HG02840 (cell line): Measurements from ENCODE around the gene VPS13A.

ENCODE experiments used
- ATAC-seq: cut with Tn5 transposase; IDR thresholded peaks from one replicate; pipeline ENCODE4 v1.9.1; 2021; ENCODE audit warnings: mild to moderate bottlenecking, moderate library complexity, moderate number of reproducible peaks; ENCODE audit not compliant: unreplicated experiment, low FRiP score

Gene VPS13A

DNA sequence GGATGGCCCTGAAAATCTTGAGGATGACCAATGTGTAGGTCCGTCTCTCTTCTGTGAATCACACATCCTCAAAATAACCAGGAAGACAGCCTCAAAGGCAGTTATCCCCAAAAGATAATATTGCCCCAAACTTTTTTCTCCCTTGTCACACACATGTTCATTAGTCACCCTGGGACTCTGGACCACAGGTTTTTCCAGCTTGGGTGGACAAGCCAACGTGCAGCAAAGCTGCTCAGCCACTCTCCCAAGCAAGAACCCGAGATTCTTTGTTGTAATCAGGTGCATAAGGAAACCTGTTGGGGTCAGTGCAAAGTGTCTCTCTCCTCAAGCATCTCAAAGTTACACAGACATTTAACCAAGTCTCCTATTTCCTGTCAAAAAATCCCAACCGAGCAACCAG lies 274.2 kb downstream of the VPS13A start:
- no peak for ATAC-seq

GRCh38 chr9:77453825-77454647 lies 276.7 kb downstream of the VPS13A start:
- no peak for ATAC-seq

DNA sequence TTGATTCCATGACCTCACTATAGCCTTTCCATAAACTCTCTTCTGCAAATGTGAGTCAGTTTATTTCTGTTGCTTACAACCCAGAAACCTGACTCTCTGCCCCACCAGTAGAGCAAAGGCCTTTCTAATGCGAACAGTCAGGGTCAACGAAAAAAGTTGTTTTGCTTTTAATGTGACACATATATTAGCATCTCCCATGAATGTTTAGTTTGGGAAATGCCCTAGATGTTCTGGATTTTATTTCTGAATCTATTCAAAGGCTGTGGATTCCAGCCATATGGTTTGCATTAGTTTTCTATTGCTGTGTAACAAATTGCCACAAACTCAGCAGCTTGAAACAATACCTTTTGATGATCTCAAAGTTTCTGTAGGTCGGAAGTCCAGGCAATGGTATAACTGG lies 277.3 kb downstream of the VPS13A start:
- ATAC-seq: no peak

DNA sequence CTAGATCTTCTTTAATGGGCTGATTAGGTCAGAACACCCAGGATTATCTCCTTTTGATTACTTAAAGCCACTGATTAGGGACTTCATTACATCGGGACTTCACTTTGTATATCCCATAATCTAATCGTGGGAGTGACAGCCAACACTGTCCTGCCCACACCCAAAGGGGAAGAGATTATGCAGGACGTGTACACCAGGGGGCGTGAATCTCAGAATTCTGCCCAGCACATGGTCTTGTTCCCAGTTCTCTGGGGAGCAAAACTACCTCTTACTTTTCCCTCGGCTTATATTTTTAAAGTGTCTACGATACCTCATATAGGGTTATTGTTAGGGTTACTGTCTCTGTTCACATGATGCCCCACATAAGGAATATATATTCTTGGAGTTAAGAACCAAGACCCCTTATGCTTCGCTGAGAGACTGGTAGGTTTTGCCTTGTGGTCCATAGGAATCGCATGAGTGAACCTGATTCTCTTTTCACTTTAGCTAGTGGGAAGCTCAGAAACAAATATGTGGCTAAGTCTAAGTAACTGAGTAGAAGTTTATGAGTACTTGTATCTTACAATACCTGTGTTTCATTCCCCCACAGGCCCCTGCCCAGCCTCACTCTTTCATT lies 278.1 kb downstream of the VPS13A start:
- peak; percentile 51 for ATAC-seq

GRCh38 chr9:77456829-77457437 lies 279.6 kb downstream of the VPS13A start:
- peak; percentile 80 for ATAC-seq

DNA sequence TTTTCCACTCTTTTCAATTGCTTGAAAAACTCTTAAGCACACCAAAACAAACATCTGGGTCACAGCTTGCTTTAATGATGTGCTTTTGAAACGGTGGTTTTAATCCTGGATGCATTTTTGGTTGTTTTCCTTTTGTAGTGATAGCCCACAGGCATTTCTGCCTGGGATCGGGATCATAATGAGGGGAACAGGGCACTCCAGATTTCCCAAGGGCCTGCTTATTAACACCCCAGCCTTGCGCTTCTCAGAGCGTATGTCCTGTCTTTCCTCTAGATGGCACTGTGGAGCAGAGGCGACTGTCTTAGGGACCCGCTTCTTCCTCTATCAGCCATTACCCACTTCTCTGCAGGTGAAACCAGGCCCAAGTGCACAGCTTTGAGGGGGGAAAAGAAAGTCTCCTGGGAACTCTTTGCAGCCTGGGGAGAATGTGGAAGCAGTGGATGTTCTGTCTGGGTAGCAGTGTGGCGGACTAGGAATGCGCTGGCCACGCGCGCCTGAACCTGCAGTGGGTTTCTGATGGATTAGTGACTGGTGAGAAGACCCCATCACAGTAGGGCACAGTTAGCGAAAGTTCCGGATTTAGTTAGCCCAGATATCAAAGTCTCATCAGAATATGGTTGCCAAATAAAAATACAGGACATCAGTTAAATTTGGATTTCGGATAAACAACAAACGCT lies 280.7 kb downstream of the VPS13A start:
- peak; percentile 60 for ATAC-seq

- no peak for ATAC-seq
Observed at GRCh38 chr9:77460938-77461337, 283.6 kb downstream of the VPS13A start.

DNA sequence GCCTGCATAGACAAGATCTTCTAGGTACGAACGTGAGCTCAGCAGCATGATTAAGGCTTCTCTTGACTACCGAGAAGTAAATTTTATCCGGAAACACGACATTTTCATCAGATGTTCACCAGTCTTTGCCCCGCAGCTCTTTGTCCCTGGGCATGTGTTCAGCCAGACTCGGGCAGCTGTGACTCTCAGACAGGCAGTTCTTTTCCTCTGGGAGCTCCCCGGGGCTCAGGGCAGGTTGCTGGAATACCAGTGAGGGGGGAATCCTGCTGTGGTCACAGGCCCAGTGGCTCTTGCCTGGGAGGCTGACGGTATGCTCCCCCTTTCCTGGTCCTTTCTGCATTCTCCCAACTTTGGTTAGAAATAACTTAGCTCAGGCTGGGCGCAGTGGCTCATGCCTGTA lies 284.7 kb downstream of the VPS13A start:
- no peak for ATAC-seq

DNA sequence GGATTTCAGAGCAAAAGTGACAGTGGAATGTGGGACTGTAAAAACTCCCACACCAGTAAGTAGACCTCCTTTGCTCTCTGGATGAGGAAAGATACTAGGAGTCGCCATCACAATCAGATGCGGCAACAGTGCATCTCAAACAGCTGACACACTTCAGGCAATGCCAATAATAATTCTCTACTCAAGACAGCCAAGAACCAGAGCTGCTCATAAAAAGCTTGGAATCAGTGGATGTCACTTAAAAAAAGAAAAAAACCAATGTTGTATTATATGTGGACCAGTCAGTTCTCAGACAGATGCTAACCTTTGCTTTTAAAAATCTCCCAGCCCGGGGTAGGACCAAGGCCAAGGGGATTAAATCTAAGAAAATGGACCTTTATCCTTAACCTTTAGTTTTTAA lies 285.8 kb downstream of the VPS13A start:
- ATAC-seq: no peak

DNA sequence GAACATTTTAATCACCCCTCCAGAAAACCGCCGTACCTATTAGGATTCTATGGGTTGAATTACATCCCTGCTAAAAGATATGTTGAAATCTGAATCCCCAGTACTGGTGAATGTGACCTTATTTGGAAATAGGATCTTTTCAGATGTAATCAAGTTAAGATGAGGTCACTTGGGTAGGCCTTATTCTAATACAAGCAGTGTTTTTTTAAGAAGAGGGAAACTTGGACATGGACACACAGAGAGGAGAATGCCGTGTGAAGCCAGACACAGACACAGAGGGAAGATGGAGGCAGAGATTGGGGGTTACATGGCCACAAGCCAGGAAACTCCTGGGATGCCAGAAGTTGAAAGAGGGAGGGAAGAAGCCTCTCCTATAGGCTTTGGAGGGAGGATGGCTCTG lies 287.3 kb downstream of the VPS13A start:
- ATAC-seq: no peak

- ATAC-seq: no peak
Observed at GRCh38 chr9:77469515-77470231, 292.3 kb downstream of the VPS13A start.
